ENCODE data around the gene RUSF1.
A peak's percentile ranks its signal among the peaks of the same experiment; 100 is the strongest.
"Not testable (repeated sequence)": the region's sequence is repeated elsewhere in the genome, so short reads cannot be mapped to it uniquely, and the experiment has no call there.

The RUSF1 gene

DNA sequence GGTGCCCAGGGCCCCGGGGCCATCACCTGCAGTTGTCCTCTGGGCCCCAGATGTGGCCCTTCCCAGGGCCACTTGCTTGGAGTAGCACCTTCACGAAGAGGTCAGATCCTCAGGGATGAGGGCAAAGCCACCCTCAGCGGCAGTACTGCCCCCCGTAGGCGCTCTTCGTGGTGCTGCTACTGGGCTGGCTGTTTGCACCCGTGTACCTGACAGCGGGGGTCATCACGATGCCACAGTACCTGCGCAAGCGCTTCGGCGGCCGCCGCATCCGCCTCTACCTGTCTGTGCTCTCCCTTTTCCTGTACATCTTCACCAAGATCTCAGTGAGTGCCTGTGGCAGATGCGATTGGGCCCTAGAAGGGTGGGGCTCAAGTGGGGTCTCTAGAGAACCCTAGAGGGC, 22.6 kb downstream of the RUSF1 start:
- DNase-seq = no peak

- no peak for DNase-seq
Observed at GRCh38 chr16:31484491-31485171, 23.6 kb downstream of the RUSF1 start.

GRCh38 chr16:31484048-31484447, 24.1 kb downstream of the RUSF1 start:
- DNase-seq = not testable (repeated sequence)

DNA sequence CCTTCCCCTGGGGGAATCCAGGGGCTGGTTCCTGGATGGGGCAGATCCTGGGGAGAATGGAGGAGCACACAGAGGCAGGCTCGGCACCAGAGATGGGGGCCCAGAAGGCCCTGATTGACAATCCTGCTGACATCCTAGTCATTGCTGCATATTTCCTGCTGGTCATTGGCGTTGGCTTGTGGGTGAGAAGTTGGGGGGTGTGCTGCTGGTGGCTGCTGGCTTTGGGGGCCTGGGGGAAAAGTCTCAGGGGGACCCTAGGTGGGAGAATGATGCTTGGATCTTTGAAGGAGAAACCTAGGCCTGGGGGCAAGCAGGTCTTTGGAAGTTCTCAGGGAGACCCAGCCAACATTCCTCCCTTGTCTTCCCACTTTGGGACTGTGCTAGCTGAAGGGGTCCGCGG, 25.1 kb downstream of the RUSF1 start, which contains the start of gene SLC5A2:
Gene SLC5A2 (plus strand): TSS at position 43 of the 400 bp plus-strand sequence. CDS start 14 bp downstream, at position 57.
- no peak for DNase-seq

DNA sequence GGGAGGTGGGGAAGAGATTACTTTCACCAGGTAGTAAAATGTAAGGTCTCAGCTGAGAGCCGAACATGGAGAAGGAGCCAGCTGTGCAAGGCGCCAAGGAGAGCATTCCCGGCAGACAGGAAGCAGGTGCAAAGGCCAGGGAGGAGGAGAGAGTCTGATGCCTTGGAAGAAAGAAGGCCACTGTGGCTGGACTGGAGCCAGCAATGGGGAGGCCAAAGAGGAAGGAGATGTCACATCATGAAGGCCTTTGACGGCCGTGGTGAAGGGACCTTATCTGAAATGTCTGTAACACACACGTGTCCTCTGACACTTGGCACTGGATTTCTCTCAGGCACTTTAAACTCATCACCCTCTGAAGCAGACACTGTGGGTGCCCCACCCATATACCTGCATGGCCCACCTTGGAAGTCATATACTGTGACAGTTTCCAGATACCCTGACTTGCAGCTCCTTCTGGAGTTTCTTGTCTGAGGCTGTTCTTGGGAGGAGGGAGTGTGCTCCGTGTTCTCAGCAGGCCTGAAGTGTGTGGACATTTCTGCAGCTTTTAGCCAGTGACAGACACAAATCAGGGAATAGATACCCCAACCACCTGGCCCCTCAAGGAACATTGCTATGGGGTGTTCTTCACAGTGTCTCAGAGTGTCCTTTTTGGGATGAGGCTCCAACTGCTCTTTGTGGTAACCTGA, 27.2 kb downstream of the RUSF1 start:
- DNase-seq = peak; percentile 57

GRCh38 chr16:31479751-31480150, 28.4 kb downstream of the RUSF1 start:
- DNase-seq = no peak

DNA sequence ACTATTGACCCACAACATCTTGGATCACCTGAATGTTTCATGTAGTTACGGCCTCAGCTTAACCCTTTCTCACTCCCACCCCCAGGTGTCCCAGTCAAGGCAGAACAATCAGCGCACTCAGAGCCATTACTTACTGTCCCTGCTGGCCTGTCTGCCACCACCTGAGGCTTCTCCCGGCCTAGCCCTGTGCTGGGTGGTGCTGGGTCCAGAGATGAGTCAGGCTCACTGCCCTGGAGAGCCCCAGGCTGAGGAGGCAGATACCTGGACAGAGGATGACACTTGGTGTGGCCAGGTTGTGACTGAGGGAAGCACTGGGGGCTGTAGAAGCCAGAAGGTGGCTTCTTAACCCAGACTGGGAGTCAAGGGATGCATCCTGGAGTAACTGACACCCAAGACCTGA, 29.2 kb downstream of the RUSF1 start:
- no peak for DNase-seq

DNA sequence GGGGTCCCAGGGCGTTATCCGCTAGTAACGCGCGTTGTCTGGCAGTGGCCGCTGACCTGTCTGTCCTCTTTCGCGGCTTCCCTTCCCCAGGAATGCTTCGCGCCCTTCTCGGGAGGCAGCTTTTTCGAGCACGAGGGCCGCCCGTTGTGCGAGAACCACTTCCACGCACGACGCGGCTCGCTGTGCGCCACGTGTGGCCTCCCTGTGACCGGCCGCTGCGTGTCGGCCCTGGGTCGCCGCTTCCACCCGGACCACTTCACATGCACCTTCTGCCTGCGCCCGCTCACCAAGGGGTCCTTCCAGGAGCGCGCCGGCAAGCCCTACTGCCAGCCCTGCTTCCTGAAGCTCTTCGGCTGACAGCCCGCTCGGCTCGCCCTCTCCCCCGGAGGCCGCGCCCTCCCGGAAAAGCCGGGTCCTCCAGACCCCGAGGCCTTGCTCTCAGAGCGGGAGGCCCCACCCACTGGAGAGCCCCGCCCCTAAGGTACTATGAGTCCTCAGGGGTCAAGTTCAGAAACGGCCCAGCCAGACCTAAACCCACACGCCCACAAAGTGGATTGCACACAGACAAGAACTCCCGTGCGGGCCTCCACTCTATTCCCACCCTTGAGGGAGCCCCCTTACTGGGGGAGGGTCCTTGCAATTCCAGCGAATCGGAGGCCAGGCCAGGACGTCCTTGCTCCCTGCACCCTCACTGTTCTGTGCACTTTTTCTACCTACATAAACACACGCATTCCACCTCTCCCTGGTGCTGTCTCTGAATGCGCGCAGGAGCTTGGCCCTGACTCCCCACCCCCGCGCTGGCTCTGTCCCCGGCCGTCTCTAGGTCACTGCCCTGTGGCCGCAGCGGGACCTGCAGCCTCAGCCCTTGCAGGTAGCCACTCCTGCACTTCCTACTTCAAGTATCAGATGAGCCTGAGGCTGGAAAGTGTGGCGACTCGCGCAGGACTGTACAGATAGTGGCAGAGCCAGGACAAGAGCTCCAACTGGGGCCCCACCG, 30.7 kb downstream of the RUSF1 start:
- DNase-seq = no peak

DNA sequence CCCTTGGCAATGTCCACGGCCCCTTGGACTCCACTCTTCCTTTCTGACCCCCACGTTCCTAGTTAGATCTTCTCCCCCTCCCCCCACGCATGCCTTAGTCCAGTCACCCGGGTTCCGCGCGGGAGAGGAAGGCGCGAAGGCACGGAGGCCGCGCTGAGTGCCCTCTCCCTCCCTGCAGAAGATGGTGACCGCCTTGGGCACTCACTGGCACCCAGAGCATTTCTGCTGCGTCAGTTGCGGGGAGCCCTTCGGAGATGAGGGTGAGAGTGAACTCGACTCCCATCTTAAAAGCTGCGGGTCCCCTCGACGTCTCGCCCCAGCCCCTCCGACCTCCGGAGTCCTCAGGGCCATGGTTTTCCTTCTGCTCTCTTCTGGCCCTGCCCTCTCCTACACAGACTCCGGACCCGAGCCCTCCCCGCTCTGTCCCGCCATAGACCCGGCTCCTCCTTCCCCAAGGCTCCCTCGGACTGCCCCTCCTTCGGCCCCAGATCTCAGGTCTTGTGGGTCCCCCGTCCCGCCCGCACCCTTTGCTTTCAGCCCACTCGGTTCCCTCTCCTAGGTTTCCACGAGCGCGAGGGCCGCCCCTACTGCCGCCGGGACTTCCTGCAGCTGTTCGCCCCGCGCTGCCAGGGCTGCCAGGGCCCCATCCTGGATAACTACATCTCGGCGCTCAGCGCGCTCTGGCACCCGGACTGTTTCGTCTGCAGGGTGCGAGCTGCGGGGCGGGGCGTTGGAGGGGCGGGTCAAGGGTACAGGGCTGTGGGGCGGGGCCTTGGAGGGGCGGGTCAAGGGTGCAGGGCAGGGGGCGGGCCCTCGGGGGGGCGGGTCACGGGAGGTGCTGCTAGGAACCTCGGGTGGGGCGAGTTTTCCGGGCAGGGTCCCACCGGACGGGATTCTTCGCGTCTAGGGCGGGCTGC, 31.6 kb downstream of the RUSF1 start:
- DNase-seq = peak; percentile 82

- DNase-seq = no peak
Observed at GRCh38 chr16:31475946-31476302, 32.3 kb downstream of the RUSF1 start.

DNA sequence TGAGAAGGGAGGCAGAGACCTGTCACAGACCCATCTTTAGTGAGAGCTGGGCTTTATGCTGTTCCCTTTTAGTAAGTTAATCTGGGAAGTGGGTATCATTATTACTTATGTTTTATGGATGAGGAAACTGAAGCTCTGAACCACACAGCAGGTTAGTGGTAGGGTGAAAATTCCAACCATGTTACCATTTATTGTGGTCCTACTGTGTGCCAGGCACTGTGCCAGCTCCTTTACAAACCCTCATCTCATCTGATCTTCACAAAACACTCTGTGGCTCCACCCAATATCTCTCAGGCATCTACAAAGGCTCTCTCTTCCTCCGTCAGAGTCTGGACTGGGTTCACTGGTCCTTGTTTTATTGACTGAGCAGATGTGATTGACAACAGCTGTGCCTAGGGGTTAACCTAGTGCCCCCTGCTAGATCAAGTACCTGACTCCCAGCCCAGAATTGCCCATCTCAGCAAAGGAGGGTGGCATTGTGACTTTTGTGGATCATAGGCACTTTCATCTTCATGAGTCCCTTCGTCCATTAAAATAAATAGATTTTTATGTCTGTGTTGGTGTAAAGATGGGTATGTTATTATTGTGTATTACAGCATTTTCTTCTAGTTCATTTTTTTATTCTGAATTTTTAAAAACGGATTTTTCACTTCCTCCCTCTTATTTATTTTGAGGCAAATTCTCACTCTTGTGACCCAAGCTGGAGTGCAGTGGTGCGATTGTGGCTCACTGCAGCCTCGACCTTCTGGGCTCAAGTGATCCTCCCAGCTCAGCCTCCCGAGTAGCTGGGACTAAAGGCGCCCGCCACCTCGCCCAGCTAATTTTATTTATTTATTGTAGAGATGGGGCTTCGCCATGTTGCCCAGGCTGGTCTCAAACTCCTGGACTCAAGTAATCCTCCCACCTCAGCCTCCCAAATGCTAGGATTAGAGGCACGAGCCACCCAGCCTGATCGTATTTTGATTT, 33.1 kb downstream of the RUSF1 start:
- no peak for DNase-seq

DNA sequence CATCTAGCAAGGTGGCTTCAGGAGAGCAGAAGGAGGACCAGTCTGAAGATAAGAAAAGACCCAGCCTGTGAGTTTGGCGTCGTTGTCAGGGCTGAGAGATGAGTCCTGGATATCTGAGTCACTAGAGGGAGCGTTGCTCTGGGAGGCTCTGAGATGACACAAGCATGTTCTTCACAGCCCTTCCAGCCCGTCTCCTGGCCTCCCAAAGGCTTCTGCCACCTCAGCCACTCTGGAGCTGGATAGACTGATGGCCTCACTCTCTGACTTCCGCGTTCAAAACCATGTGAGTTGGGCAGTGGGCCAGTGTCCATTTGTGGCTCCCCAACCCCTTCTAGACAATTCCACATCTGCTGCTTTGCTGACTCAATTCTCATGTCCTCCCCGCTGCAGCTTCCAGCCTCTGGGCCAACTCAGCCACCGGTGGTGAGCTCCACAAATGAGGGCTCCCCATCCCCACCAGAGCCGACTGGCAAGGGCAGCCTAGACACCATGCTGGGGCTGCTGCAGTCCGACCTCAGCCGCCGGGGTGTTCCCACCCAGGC, 33.9 kb downstream of the RUSF1 start:
- peak; percentile 67 for DNase-seq

- no peak for DNase-seq
Observed at GRCh38 chr16:31473264-31473984, 34.8 kb downstream of the RUSF1 start.

GRCh38 chr16:31472709-31473203, 35.4 kb downstream of the RUSF1 start:
- DNase-seq = peak; percentile 94

- DNase-seq = peak; percentile 92
Observed at GRCh38 chr16:31471875-31472708, 36.1 kb downstream of the RUSF1 start, which contains the start of gene TGFB1I1. TGFB1I1 (plus strand) TSS chr16:31472152; CDS start chr16:31472189, 37 bp downstream.

DNA sequence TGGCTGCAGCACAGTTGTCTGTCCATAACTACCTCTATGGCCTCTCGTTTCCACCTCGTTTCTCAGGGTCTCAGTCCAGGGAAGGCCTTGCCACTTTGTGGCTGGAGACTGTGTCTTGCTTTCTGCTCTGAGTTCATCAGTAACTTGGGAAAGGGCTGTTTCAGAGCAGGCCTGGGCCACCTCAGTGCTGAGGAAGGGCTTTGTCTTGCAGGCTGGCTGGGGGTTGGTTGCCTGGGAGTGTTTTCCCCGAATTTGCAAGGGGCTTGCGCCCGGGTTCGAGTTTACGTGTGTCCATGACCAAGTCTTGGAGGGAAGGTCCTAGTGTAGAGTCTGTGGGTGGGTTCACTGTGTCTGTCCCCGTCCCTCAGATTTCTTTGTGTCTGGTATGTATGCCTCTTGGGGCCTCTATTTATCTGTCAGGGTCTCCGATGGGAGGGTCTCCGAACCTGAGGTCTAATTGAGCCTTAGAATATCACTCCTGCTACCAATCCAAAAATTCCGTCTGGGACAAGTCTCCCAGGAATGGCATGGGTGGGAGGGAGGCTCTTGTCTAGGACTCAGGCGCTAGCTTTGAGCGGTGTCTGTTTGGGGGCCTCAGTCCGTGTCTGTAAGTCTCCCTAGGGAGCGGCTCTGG, 36.8 kb downstream of the RUSF1 start:
- DNase-seq = no peak

- DNase-seq = no peak
Observed at GRCh38 chr16:31470615-31471014, 37.6 kb downstream of the RUSF1 start.

- DNase-seq = no peak
Observed at GRCh38 chr16:31467858-31468257, 40.3 kb downstream of the RUSF1 start.
